ENCODE measurements around the gene BCAM.

BCAM gene

GRCh38 chr19:44845286-44845611 is 36.3 kb downstream of the BCAM start:
- Histone ChIP-seq H3K36me3 (ENCODE audit: control insufficient read depth in 2 of 2, insufficient read depth in 1 of 2, low read length in 2 of 2) (no peaks in the 10 kb centered on the region), H3K27ac (ENCODE audit: extremely low read depth, low read depth, low read length) (peak overlapping the region; percentile 64), H3K4me1 (ENCODE audit: control insufficient read depth, insufficient read depth, low read length) (peaks cover 25% of the 10 kb centered on the region), H3K9me3 (ENCODE audit: control insufficient read depth, insufficient read depth, low read depth, low read length) (no peaks in the 10 kb centered on the region), H3K4me3 (ENCODE audit: low read depth, low read length) (peak overlapping the region; percentile 65)
- POLR2A ChIA-PET = interaction anchor here (0.6 to 2.2 kb wide), 7 partner anchors 20 to 61 kb away, joined by 3 to 15 read pairs (median 4); partner anchors contain the start of genes BCAM and TOMM40
- CTCF ChIA-PET = interaction anchor here (1.0 to 1.4 kb wide), 4 partner anchors 46 to 61 kb away, joined by 4 to 7 read pairs (median 4); no protein-coding TSS in a partner anchor
- TF ChIP-seq ZNF121 (tag by site-specific recombination; IDR thresholded peaks at IDR 0.05) (peak; percentile 82; the same call in 1 of the 2 replicates), ZNF768 (tag by site-specific recombination; IDR thresholded peaks at IDR 0.05) (peak; percentile 1; the same call in 1 of the 2 replicates), ZNF580 (tag by site-specific recombination; IDR thresholded peaks at IDR 0.05) (0 out of 2 replicates have a peak, but pooled peaks have one; percentile 4), ZNF777 (tag by site-specific recombination; IDR thresholded peaks at IDR 0.05; ENCODE audit: borderline replicate concordance) (0 out of 2 replicates have a peak, but pooled peaks have one; percentile 10), ZNF169 (tag by site-specific recombination; IDR thresholded peaks at IDR 0.05) (0 out of 2 replicates have a peak, but pooled peaks have one; percentile 4), ZNF18 (tag by site-specific recombination; IDR thresholded peaks at IDR 0.05) (no peak), KLF17 (tag by site-specific recombination; IDR thresholded peaks at IDR 0.05) (no peak), ZNF174 (tag by site-specific recombination; IDR thresholded peaks at IDR 0.05) (no peak), WT1 (tag by site-specific recombination; IDR thresholded peaks at IDR 0.05) (no peak), ZNF26 (tag by site-specific recombination; IDR thresholded peaks at IDR 0.05) (no peak), ZNF548 (tag by site-specific recombination; IDR thresholded peaks at IDR 0.05) (0 out of 2 replicates have a peak, but pooled peaks have one; percentile 0), ZNF610 (tag by site-specific recombination; IDR thresholded peaks at IDR 0.05; ENCODE audit: borderline replicate concordance) (no peak; the same call in 1 of the 2 replicates), ZNF707 (tag by site-specific recombination; IDR thresholded peaks at IDR 0.05) (no peak), ZNF324 (tag by site-specific recombination; IDR thresholded peaks at IDR 0.05) (no peak), ZNF521 (tag by site-specific recombination; IDR thresholded peaks at IDR 0.05) (no peak), SP7 (tag by site-specific recombination; IDR thresholded peaks at IDR 0.05) (no peak), ZNF211 (tag by site-specific recombination; IDR thresholded peaks at IDR 0.05; ENCODE audit: low read depth) (no peak), ZNF423 (tag by site-specific recombination; IDR thresholded peaks at IDR 0.05) (no peak), ZNF843 (tag by site-specific recombination; IDR thresholded peaks at IDR 0.05) (0 out of 2 replicates have a peak, but pooled peaks have one; percentile 0), ZNF335 (tag by site-specific recombination; conservative IDR thresholded peaks at IDR 0.05) (peak; percentile 81), YY1 (tag by site-specific recombination; IDR thresholded peaks at IDR 0.05) (no peak)

Data from HEK293 (cell line).